ENCODE results near the gene TTC29. TPM values are rescaled to one million over a fixed set of nuclear protein-coding genes. Genes with fewer than 3 reads are reported as not detected.

Gene TTC29
- total RNA-seq, 1 donor from 2014 or later, result not detected

DNA sequence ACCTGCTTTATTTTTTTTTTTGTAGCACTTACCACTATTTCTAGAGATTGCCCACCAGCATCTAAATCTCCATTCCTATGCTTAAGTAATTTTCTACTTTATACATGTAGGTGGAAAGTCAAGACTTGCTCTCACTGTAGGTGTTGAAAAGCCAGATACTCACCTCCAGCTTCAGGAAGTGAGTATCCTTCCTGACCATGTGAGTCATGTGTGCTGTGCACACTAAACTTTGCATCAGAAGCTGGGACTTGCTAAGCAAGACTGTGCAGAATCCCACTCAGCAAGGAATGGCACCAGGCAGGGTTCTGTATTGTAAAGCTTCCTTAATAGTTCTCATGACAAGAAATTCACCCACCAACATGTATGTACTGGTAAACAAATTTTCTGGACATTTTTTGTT is 155.1 kb downstream of the TTC29 start:
- no peak for FAIRE-seq
- H2AFZ ChIP-seq (ENCODE audit: low read depth, low read length), result no peak overlapping the region

DNA sequence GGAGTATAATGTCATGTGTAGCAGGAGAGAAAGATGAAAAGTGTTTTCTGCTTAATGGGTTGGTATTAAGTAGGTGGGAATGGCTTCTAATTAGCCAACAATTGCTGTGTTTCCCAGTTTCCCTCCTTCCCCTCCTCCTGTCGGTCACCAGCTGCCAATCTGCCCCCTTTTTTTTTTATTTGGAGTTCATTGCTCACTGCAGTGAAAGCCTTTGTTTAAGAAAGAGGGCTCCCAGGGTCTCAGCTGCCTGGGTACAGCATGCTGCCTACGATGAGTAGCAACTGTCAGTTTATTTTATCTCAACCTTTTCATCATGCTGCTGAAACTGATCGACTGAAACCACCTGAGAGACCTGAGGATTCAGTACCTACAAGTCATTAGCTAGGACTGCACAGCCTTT is 157.9 kb downstream of the TTC29 start:
- no peaks in the 10 kb centered on the region for H4K20me1 ChIP-seq (ENCODE audit: insufficient read depth, low read length)
- no peaks in the 10 kb centered on the region for H3K9me3 Mint-ChIP-seq (ENCODE audit: unreplicated experiment)
- no peaks in the 10 kb centered on the region for H3K4me1 ChIP-seq (ENCODE audit: insufficient read depth, low read length)
- FAIRE-seq (no peak), DNase-seq (ENCODE audit: low read depth) (no peak)
- no peak overlapping the region for H3K4me2 ChIP-seq (ENCODE audit: low read length)
- no peak overlapping the region for H3K4me3 Mint-ChIP-seq (ENCODE audit: unreplicated experiment)
- no peaks in the 10 kb centered on the region for H3K27me3 ChIP-seq (ENCODE audit: insufficient read depth, low read length)
- H3K36me3 Mint-ChIP-seq (ENCODE audit: low read depth, unreplicated experiment), result no peaks in the 10 kb centered on the region
- no peak overlapping the region for H3K27ac ChIP-seq (ENCODE audit: low read depth, low read length)
- no peak overlapping the region for H3K4me3 ChIP-seq (ENCODE audit: insufficient read depth, low read depth, low read length)
- no peak overlapping the region for H3K9ac ChIP-seq (ENCODE audit: low read length)
- no peak overlapping the region for H2AFZ ChIP-seq (ENCODE audit: low read depth, low read length)
- H3K27ac Mint-ChIP-seq (ENCODE audit: unreplicated experiment), result no peak overlapping the region
- H3K36me3 ChIP-seq (ENCODE audit: insufficient read depth, low read length), result no peaks in the 10 kb centered on the region
- H3K4me1 Mint-ChIP-seq (ENCODE audit: low read depth, unreplicated experiment), result no peaks in the 10 kb centered on the region
- no peaks in the 10 kb centered on the region for H3K27me3 Mint-ChIP-seq (ENCODE audit: low read depth, unreplicated experiment)
- no peak for TF ChIP-seq CTCF (IDR thresholded peaks at IDR 0.05; ENCODE audit: insufficient read depth, low read depth, low read length)
- no peak for TF ChIP-seq EZH2 (IDR thresholded peaks at IDR 0.05; ENCODE audit: insufficient read depth, low read length)
- no peaks in the 10 kb centered on the region for H3K79me2 ChIP-seq (ENCODE audit: insufficient read depth, low read length)
- H3K9me3 ChIP-seq (ENCODE audit: insufficient read depth, low read depth, low read length), result no peaks in the 10 kb centered on the region

More for the DNA sequence above, 155.1 kb downstream of the TTC29 start:
- H3K9me3 ChIP-seq (ENCODE audit: insufficient read depth, low read depth, low read length), result no peaks in the 10 kb centered on the region
- no peak overlapping the region for H3K4me2 ChIP-seq (ENCODE audit: low read length)
- Mint-ChIP-seq H3K4me1 (ENCODE audit: low read depth, unreplicated experiment) (no peaks in the 10 kb centered on the region), H3K4me3 (ENCODE audit: unreplicated experiment) (no peak overlapping the region), H3K36me3 (ENCODE audit: low read depth, unreplicated experiment) (no peaks in the 10 kb centered on the region), H3K27me3 (ENCODE audit: low read depth, unreplicated experiment) (no peaks in the 10 kb centered on the region), H3K27ac (ENCODE audit: unreplicated experiment) (no peak overlapping the region), H3K9me3 (ENCODE audit: unreplicated experiment) (no peaks in the 10 kb centered on the region)
- no peaks in the 10 kb centered on the region for H3K79me2 ChIP-seq (ENCODE audit: insufficient read depth, low read length)
- H4K20me1 ChIP-seq (ENCODE audit: insufficient read depth, low read length), result no peaks in the 10 kb centered on the region
- H3K9ac ChIP-seq (ENCODE audit: low read length), result no peak overlapping the region
- TF ChIP-seq EZH2 (IDR thresholded peaks at IDR 0.05; ENCODE audit: insufficient read depth, low read length) (no peak), CTCF (IDR thresholded peaks at IDR 0.05; ENCODE audit: insufficient read depth, low read depth, low read length) (no peak)
- no peaks in the 10 kb centered on the region for H3K36me3 ChIP-seq (ENCODE audit: insufficient read depth, low read length)
- H3K4me1 ChIP-seq (ENCODE audit: insufficient read depth, low read length), result no peaks in the 10 kb centered on the region
- H3K27me3 ChIP-seq (ENCODE audit: insufficient read depth, low read length), result no peaks in the 10 kb centered on the region
- DNase-seq (ENCODE audit: low read depth), result no peak
- no peak overlapping the region for H3K4me3 ChIP-seq (ENCODE audit: insufficient read depth, low read depth, low read length)
- no peak overlapping the region for H3K27ac ChIP-seq (ENCODE audit: low read depth, low read length)

DNA sequence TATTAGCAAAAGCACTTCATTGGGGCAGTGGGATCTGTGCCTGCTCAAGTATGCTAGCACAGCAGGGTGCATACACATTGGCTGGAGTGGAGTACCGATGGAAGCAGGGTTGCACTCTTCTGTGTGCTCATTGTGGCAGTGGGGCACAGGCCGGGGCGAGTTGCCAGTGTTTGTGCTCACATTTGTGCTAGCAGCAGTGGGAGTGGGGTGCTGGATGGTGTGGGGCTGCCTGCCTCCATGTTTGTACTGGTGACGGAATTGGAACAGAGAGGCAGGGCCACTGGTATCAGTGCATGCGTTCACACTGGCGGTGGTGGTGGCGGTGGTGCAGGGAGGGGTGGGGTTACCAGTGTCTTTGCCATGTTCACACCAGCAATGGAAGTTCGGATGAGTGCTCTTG is 169.0 kb downstream of the TTC29 start:
- H3K36me3 ChIP-seq (ENCODE audit: insufficient read depth, low read length), result no peaks in the 10 kb centered on the region
- H3K9ac ChIP-seq (ENCODE audit: low read length), result no peak overlapping the region
- FAIRE-seq (no peak), DNase-seq (ENCODE audit: low read depth) (no peak)
- H3K27me3 ChIP-seq (ENCODE audit: insufficient read depth, low read length), result no peaks in the 10 kb centered on the region
- H3K4me3 Mint-ChIP-seq (ENCODE audit: unreplicated experiment), result no peak overlapping the region
- H3K27ac Mint-ChIP-seq (ENCODE audit: unreplicated experiment), result no peak overlapping the region
- no peaks in the 10 kb centered on the region for H3K4me1 Mint-ChIP-seq (ENCODE audit: low read depth, unreplicated experiment)
- no peak overlapping the region for H2AFZ ChIP-seq (ENCODE audit: low read depth, low read length)
- H3K9me3 Mint-ChIP-seq (ENCODE audit: unreplicated experiment), result no peaks in the 10 kb centered on the region
- no peak overlapping the region for H3K4me2 ChIP-seq (ENCODE audit: low read length)
- H3K9me3 ChIP-seq (ENCODE audit: insufficient read depth, low read depth, low read length), result no peaks in the 10 kb centered on the region
- no peaks in the 10 kb centered on the region for H3K36me3 Mint-ChIP-seq (ENCODE audit: low read depth, unreplicated experiment)
- H4K20me1 ChIP-seq (ENCODE audit: insufficient read depth, low read length), result no peaks in the 10 kb centered on the region
- no peaks in the 10 kb centered on the region for H3K4me1 ChIP-seq (ENCODE audit: insufficient read depth, low read length)
- no peaks in the 10 kb centered on the region for H3K79me2 ChIP-seq (ENCODE audit: insufficient read depth, low read length)
- TF ChIP-seq EZH2 (IDR thresholded peaks at IDR 0.05; ENCODE audit: insufficient read depth, low read length), result no peak
- TF ChIP-seq CTCF (IDR thresholded peaks at IDR 0.05; ENCODE audit: insufficient read depth, low read depth, low read length), result no peak
- H3K4me3 ChIP-seq (ENCODE audit: insufficient read depth, low read depth, low read length), result no peak overlapping the region
- no peak overlapping the region for H3K27ac ChIP-seq (ENCODE audit: low read depth, low read length)
- peaks cover 2% of the 10 kb centered on the region for H3K27me3 Mint-ChIP-seq (ENCODE audit: low read depth, unreplicated experiment)
